ENCODE measurements around the gene OR2M7. TPM values are rescaled to one million over a fixed set of nuclear protein-coding genes. Genes with fewer than 3 reads are reported as not detected.
"Not testable (repeated sequence)": the region's sequence is repeated elsewhere in the genome, so short reads cannot be mapped to it uniquely, and the experiment has no call there.

The OR2M7 gene
- total RNA-seq, 1 donor from 2014 or later: not detected

GRCh38 chr1:248359415-248359814 is 35.0 kb upstream of the OR2M7 start:
- Histone ChIP-seq H3K27ac (no peak overlapping the region), H3K4me3 (no peak overlapping the region), H3K4me1 (no peaks in the 10 kb centered on the region), H3K9me3 (no peaks in the 10 kb centered on the region), H3K27me3 (no peaks in the 10 kb centered on the region), H3K36me3 (no peaks in the 10 kb centered on the region)
- ATAC-seq (no peak), DNase-seq (no peak)
- intact Hi-C loops (cut with DNase I): no loop called here
- TF ChIP-seq CTCF (IDR thresholded peaks at IDR 0.05): no peak

GRCh38 chr1:248348475-248348874 is 24.1 kb upstream of the OR2M7 start, which contains the start of gene OR14C36:
OR14C36 (plus strand) TSS chr1:248348775; CDS start chr1:248348775, 0 bp downstream.
- Histone ChIP-seq H3K9me3 (no peaks in the 10 kb centered on the region), H3K27me3 (no peaks in the 10 kb centered on the region), H3K27ac (no peak within 1 kb of the TSS), H3K4me3 (no peak within 1 kb of the TSS), H3K36me3 (no peaks in the 10 kb centered on the region), H3K4me1 (no peaks in the 10 kb centered on the region)
- ATAC-seq (no peak), DNase-seq (no peak)
- intact Hi-C loops (cut with DNase I): no loop called here
- TF ChIP-seq CTCF (IDR thresholded peaks at IDR 0.05): no peak

- Histone ChIP-seq H3K27ac (no peak overlapping the region), H3K4me3 (no peak overlapping the region), H3K4me1 (no peaks in the 10 kb centered on the region), H3K36me3 (no peaks in the 10 kb centered on the region), H3K27me3 (no peaks in the 10 kb centered on the region), H3K9me3 (no peaks in the 10 kb centered on the region)
- intact Hi-C loops (cut with DNase I): no loop called here
- DNase-seq (no peak), ATAC-seq (no peak)
- no peak for TF ChIP-seq CTCF (IDR thresholded peaks at IDR 0.05)
Measured at GRCh38 chr1:248343451-248343850, 19.1 kb upstream of the OR2M7 start.

- DNase-seq (no peak), ATAC-seq (no peak)
- Histone ChIP-seq H3K4me1 (no peaks in the 10 kb centered on the region), H3K27me3 (no peaks in the 10 kb centered on the region), H3K4me3 (no peak overlapping the region), H3K9me3 (no peaks in the 10 kb centered on the region), H3K27ac (no peak overlapping the region), H3K36me3 (no peaks in the 10 kb centered on the region)
- no peak for TF ChIP-seq CTCF (IDR thresholded peaks at IDR 0.05)
- intact Hi-C loops (cut with DNase I): no loop called here
Measured at GRCh38 chr1:248316796-248317195, 7.6 kb downstream of the OR2M7 start.

GRCh38 chr1:248306740-248307139 is 17.6 kb downstream of the OR2M7 start:
- H3K27ac ChIP-seq; H3K27me3 ChIP-seq; H3K36me3 ChIP-seq; intact Hi-C loops (cut with DNase I); H3K4me1 ChIP-seq; DNase-seq; ATAC-seq; H3K4me3 ChIP-seq; H3K9me3 ChIP-seq: not testable (repeated sequence)

- Histone ChIP-seq H3K36me3 (no peaks in the 10 kb centered on the region), H3K4me1 (no peaks in the 10 kb centered on the region), H3K27ac (no peak overlapping the region), H3K4me3 (no peak overlapping the region), H3K9me3 (no peaks in the 10 kb centered on the region), H3K27me3 (no peaks in the 10 kb centered on the region)
- ATAC-seq: no peak
- TF ChIP-seq CTCF (IDR thresholded peaks at IDR 0.05): no peak
- intact Hi-C loops (cut with DNase I): no loop called here
- DNase-seq: no peak
Measured at GRCh38 chr1:248306103-248306502, 18.3 kb downstream of the OR2M7 start.

GRCh38 chr1:248305672-248306071 is 18.7 kb downstream of the OR2M7 start:
- DNase-seq; H3K9me3 ChIP-seq; intact Hi-C loops (cut with DNase I); H3K4me1 ChIP-seq; H3K36me3 ChIP-seq; H3K27ac ChIP-seq; ATAC-seq; H3K27me3 ChIP-seq; H3K4me3 ChIP-seq: not testable (repeated sequence)
